NB4 (cell line): ENCODE results near the gene HS6ST3.
"Not testable (repeated sequence)": the region's sequence is repeated elsewhere in the genome, so short reads cannot be mapped to it uniquely, and the experiment has no call there.

Experiments used
- DNase-seq: peaks from one replicate; pipeline ENCODE4 v3.0.0; 2010; ENCODE audit warnings: low read depth
- H3K4me3 ChIP-seq: one replicate; pipeline ENCODE4 v1.5.1; 2011; ENCODE audit warnings: mild to moderate bottlenecking, low read depth, low read length, moderate library complexity
- CTCF ChIP-seq: IDR thresholded peaks from one replicate; pipeline ENCODE4 v1.5.1; 2012; ENCODE audit warnings: low read depth, low read length
- MAX ChIP-seq: IDR thresholded peaks from 2 replicates; pipeline ENCODE4 v1.6.1; 2011; ENCODE audit warnings: low read depth, low read length
- MYC ChIP-seq: IDR thresholded peaks from 2 replicates; pipeline ENCODE4 v1.6.1; 2011; ENCODE audit warnings: low read depth, low read length
- POLR2A ChIP-seq: IDR thresholded peaks from 2 replicates; pipeline ENCODE4 v1.6.1; 2011; ENCODE audit warnings: mild to moderate bottlenecking; ENCODE audit not compliant: insufficient read length; ENCODE audit errors: extremely low read depth

HS6ST3 gene

GRCh38 chr13:96109125-96109524 lies 19.2 kb downstream of the HS6ST3 start:
- DNase-seq, result no peak
- TF ChIP-seq MYC, result no peak
- TF ChIP-seq POLR2A, result no peak
- TF ChIP-seq MAX, result no peak
- TF ChIP-seq CTCF, result no peak
- no peak overlapping the region for H3K4me3 ChIP-seq

GRCh38 chr13:96112936-96113335 lies 23.0 kb downstream of the HS6ST3 start:
- TF ChIP-seq MYC (no peak), CTCF (no peak), POLR2A (no peak), MAX (no peak)
- no peak for DNase-seq
- H3K4me3 ChIP-seq, result no peak overlapping the region

GRCh38 chr13:96115368-96115767 lies 25.5 kb downstream of the HS6ST3 start:
- DNase-seq, H3K4me3 ChIP-seq: not testable (repeated sequence)

GRCh38 chr13:96119921-96120320 lies 30.0 kb downstream of the HS6ST3 start:
- no peak for DNase-seq
- no peak overlapping the region for H3K4me3 ChIP-seq
- no peak for TF ChIP-seq MAX
- no peak for TF ChIP-seq POLR2A
- no peak for TF ChIP-seq CTCF
- no peak for TF ChIP-seq MYC

- no peak overlapping the region for H3K4me3 ChIP-seq
- no peak for DNase-seq
- no peak for TF ChIP-seq MAX
Measured at GRCh38 chr13:96130818-96131340, 41.0 kb downstream of the HS6ST3 start.

- DNase-seq, result peak; percentile 35
- TF ChIP-seq MAX (no peak), CTCF (peak; percentile 6), MYC (no peak)
- no peak overlapping the region for H3K4me3 ChIP-seq
Measured at GRCh38 chr13:96141032-96141431, 51.1 kb downstream of the HS6ST3 start.

GRCh38 chr13:96159725-96160124 lies 69.8 kb downstream of the HS6ST3 start:
- no peak for TF ChIP-seq POLR2A
- no peak for TF ChIP-seq MAX
- no peak for TF ChIP-seq CTCF
- no peak for TF ChIP-seq MYC
- H3K4me3 ChIP-seq, result no peak overlapping the region
- DNase-seq, result no peak
